ENCODE measurements around the gene POLR1G. TPM values are rescaled to one million over a fixed set of nuclear protein-coding genes. Genes with fewer than 3 reads are reported as not detected.
A peak's percentile ranks its signal among the peaks of the same experiment; 100 is the strongest.

Gene POLR1G, protein sequence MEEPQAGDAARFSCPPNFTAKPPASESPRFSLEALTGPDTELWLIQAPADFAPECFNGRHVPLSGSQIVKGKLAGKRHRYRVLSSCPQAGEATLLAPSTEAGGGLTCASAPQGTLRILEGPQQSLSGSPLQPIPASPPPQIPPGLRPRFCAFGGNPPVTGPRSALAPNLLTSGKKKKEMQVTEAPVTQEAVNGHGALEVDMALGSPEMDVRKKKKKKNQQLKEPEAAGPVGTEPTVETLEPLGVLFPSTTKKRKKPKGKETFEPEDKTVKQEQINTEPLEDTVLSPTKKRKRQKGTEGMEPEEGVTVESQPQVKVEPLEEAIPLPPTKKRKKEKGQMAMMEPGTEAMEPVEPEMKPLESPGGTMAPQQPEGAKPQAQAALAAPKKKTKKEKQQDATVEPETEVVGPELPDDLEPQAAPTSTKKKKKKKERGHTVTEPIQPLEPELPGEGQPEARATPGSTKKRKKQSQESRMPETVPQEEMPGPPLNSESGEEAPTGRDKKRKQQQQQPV
- total RNA-seq (2014; rRNA removed; shearing (Covaris generic)), result 6.8 and 9.0 TPM in 2 replicates

DNA sequence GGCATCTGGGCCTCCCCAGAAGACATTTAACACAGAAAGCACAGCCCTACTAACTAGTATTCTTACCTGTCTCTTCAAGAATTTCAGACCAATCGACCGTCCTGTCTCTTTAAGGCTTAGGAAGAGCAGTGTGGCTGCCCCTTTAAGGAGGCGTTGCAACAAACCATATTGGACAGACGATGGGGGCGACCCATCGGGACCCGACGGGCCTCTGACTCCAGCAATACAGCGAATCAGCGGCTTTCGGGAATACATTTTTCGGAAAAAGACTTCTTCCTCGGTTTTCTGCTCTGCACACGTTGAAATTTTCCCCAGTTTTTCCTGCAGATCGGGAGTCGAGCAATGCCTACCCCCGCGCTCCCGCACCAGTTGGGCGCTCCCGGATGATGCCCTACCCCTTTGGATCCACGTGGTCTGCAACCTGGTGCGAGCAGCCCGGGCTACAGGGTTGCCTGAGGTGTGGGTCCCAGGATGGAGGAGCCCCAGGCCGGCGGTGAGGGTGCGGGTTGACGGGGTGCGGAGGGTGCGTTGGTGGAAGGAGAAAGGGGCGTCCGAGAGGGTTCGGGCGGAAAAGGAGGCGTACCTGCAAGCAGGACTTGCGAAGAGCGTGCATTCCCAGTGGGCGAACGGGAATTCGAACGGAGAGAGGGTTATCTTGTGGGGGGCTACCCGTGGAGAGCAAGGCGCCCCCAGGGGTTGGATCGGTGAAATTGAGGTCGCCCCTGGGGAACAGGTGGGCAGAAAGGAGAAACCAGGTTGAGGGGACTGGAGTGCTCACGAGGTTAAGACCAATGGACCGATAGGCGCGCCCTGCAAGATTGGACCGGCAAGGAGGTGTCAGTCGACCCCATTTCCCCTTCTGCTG, at the start of gene POLR1G:
POLR1G (plus strand) TSS at position 419 of the 865 bp plus-strand sequence; CDS start at position 472, 53 bp downstream.
- peak; percentile 74 for DNase-seq (ENCODE audit: low spot score)

DNA sequence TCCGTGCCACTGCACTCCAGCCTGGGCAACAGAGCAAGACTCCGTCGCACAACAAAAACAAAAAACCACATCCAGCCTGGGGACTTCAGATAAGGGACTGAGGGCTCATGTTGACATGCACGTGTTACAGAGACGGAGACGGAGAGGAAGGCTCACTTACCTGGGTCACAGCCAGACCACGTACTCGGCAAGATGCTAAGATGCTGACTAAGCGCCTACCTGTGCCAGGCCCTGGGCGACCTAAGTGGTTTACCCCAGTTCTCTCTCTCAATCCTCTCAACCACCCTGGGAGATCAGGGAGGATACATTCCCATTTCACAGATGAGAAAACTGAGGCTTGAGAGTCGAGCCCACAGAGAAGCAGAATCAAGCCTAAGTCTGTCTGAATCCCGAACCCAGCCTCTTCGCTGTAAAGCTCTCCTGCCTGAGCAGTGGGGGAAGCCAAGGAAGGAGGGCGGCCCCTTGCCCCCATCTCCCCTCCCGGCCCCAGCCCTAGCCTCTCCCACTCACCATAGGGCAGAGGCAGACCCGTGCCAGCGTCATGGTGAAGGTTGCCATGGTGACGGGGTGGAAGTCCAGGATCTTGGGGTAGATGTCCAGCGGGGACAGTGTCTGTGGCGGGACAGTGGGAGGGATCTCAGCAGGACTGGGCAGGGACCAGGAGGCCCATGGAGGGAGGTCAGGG, 49.5 kb upstream of the POLR1G start:
- no peak for DNase-seq (ENCODE audit: low spot score)

DNA sequence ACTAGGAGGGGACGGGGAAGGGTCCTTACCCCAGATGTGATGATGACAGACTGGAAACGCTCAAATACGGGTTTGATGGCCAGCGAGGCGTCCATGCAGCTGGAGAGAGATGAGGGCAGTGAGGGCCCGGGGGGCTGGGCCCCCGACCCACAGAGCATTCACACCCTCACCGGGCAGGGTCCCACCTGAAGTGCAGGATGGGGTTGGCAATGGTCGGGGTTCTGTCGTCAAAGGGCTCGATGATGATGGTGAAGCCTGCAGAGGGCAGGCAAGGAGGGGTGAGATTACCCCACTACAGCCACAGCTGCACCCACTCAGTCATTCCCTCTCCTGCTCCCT, 49.0 kb upstream of the POLR1G start:
- no peak for DNase-seq (ENCODE audit: low spot score)

DNA sequence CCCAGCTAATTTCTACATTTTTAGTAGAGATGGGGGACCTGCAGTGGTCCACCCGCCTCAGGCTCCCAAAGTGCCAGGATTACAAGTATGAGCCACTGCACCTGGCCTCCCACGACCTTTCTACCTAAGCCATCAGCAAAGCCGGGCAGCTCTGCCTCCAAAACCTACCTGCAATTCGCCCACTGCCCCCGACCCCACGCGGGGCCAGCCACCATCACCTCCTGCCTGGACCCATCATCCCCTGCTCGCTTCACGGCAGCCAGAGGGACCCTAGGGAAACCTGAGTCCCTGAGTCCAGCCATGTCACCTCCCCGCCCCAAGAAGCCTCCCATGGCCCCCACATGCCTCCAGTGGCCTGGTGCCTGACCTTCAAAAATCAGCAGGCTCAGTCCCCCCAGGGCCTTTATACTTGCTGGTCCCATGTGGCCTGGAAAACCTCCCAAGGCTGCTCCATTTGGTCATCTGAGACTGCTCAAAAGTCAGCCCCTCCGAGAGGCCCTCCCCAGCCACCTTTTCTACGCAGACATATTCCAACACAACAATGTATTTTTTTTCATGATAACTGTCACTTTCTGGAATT, 48.1 kb upstream of the POLR1G start:
- no peak for DNase-seq (ENCODE audit: low spot score)

DNA sequence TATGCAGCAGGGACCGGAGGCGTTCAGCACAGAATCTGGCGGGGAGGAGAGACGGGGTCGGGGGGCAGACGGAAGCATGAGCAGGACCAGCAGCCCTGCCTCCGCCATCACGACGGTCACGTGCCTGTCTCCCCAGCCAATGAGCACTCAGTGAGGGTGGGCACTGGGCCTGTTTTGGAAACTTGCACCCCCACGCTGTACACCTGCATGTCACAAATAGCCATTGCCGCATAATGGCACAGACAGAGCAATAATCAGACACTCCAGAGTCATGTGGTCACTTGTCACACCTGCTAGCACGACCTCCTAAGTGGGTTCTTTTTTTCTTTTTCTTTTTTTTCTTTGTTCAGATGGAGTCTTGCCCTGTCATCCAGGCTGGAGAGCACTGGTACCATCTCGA, 44.8 kb upstream of the POLR1G start:
- no peak for DNase-seq (ENCODE audit: low spot score)

DNA sequence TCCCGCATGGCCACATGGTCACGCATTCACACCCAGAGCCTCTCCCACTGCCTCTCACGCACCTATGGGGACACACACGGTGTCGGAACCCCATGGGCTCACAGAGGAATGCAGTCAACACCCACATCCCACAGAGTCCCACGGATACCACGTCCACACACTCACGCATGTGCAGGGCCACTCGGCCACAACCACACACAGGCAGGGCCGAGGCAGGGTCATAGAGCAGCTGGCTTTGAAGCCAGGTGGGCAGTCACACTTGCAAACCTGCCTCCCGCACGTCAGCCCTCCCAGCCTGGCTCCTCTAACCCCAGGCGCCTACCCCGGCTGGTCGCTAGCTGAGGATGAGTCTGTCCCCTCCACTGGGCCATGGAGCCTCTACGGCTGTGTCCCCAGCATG, 44.2 kb upstream of the POLR1G start:
- DNase-seq (ENCODE audit: low spot score), result no peak

DNA sequence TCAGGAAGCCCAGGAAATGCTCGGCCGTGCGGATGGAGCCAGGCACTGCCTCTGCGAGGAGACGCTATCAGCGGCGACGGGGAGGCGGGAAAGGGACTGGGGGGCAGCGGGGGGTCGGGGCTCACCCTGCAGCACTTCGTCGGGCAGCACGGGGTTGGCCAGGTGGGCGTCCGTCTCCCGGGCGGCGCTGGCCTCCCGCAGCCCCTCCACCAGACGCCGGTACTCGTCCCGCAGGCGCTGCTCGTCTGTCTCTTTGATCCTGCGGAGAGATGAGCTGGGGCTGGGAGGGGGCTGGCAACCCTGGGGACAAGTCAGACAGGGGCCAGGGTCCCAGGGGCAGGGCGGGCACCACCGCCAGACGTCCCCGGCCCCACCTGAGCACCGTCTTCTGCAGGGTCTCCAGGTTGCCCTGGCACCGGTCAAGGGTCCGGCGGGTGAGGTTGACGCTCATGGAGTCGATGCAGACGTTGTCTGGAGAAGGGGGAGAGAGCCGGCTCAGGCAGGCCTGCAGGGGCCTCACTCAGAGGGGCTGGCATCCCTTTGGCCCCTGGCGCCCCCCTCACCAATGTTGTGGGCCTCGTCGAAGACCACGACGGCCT, 42.5 kb upstream of the POLR1G start:
- DNase-seq (ENCODE audit: low spot score), result no peak

DNA sequence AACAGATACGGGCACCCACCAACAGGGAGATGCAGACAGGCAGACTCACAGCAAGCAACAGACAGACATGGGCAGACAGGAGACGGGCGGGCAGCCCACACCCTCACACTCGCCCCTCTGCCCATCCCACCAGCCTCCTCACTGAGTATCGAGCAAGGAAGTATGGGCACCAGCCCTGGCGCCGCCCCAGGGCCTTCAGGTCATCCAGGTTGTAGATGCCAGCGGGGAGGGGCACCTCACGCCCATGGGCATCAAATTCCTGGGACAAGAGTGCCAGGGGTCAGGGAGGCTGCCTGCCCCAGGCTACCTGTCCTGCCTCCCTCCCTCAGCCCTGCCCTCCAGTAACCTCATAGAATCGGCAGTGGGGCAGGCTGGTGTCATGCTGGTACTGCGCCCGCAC, 41.7 kb upstream of the POLR1G start:
- no peak for DNase-seq (ENCODE audit: low spot score)

DNA sequence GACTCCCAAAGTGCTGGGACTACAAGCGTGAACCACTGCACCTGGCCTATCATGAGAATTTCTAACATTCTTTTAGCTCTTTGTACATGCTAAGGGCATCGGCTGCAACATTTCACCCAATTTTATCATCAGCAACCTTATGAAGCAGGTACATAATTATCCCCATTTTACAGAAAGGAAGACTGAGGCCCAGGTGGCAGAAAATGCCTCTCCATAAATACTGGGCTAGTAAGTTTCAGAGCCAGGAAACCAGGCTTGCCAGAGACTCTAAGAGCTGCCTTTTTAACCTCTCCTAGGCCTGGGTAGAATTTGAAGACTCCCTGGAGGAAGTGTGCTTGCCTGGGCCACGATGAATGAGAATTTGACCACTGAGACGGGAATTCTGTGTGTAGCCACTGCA, 38.3 kb upstream of the POLR1G start:
- no peak for DNase-seq (ENCODE audit: low spot score)

DNA sequence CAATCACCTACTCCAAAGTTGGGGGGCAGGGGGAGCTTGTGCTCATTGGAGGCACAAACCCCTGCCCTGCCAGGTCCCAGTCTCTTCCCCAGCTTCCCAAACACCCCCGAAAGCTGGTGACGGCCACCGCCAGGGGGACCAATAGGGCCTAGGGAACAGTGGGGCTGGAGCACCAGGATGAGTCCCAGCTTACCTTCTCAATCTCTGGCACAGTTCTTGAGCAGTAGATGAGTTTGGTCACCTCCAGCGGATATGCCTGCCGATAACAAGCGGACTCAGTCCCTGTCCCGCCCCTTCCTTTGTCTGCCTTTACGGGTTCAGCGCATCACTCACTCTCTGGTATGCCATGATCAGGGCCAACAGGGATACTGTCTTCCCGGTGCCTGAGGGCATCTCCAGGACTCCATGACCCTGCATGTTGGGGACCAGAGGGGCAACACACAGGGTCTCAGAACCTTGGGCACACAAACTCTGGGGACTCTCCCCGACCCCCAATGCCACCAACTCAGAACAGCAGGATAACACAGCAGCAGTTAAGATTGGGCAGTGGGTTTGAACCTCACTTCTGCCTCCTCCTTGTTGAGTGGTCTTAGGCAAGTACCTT, 37.6 kb upstream of the POLR1G start:
- DNase-seq (ENCODE audit: low spot score), result no peak

DNA sequence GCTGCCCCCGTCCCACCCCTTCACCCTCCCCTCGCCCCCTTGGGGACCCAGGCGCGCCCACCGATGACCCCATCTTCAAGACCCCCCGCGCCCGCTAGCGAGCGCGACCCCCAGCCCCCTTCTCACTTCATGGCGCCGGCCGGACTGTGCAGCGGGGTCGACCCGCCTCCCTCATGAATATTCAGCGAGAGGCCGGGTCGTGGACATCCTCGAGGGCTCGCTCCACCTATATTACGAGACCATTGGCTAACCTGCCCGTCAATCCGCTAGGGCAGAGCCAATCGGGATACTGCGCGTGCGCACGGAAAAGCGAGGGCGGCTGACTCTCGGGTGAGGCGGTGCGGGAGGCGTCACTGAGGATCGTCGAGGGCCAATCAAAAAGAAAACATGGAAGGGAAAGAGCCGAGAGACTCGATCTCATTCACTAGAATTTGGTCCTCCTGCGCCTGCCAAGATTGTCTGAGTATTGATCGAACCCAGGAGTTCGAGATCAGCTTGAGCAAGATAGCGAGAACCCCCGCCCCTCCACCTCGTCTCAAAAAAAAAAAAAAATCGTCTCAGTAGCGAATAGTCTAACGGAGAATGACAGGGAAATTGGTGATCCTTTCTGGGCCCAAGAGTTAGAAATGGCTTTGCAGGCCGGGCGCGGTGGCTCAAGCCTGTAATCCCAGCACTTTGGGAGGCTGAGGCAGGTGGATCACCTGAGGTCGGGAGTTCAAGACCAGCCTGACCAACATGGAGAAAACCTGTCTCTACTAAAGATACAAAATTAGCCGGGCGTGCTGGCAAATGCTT, 35.8 kb upstream of the POLR1G start, which contains the start of gene ERCC2:
ERCC2 (minus strand) TSS at position 164 of the 795 bp plus-strand sequence; CDS start at position 131, 33 bp downstream.
- DNase-seq (ENCODE audit: low spot score), result peak; percentile 94

DNA sequence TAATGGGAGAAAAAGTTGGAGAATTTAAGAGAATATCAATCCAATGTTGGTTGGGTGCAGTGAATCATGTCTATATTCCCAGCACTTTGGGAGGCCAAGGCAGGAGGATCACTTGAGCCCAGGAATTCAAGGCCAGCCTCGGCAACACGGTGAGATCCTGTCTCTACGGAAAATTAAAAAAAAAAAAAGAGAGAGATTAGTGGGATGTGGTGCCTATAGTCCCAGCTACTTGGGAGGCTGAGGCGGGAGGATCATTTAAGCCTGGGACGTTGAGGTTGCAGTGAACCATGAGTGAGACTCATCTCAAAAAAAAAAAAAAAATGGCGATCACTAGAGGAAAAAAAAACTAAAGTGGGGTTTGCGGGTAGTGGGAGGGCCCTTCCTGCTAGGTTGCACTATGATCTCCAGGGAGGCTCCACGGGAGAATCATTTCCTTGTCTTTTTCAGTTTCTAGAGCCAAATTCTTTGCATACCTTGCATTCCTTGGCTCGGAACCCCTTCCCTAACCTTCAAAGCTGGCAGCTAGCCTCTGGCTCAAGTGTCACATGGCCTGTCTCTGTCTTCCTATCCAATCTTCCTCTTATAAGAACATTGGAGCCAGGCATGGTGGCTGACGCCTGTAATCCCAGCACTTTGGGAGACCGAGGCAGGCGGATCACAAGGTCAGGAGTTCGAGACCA, 30.3 kb upstream of the POLR1G start:
- peak; percentile 70 for DNase-seq (ENCODE audit: low spot score)

DNA sequence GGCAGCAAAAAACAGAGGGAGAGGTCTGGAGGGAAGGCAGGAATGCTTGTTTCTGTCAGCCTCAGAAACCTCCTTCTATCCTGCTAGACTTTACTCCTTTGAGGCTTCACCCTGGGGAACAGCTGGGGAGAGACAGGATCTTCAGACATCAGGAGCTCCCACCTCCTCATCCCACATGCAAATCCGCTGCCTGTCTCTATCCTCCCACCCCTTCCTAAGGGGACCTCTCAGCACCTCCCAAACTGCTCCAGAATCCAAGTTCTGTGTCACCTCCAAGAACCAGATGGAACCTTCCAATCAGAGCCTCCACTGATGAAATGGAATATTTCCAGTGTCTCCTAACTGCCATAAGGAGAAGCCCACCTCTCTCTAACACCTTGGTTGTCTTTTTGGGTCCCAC, 26.3 kb upstream of the POLR1G start:
- DNase-seq (ENCODE audit: low spot score), result no peak

DNA sequence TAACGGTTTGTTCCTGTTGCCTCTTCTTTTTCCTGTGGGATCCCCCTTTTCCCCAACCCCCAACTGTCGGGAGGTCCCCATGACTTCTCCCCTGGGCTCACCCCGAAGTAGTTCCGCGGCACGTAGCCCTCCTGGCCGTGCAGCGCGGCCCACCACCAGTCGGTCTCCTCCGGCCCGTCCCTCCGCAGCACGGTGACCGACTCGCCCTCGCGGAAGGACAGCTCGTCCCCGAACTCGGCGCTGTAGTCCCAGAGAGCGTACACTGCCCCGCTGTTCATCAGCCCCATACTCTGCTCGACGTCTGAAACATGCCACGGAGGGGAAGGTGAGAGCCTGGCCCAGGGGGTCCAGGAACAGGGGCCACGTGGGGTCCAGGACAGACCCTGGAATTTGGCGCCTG, 24.0 kb upstream of the POLR1G start:
- no peak for DNase-seq (ENCODE audit: low spot score)

DNA sequence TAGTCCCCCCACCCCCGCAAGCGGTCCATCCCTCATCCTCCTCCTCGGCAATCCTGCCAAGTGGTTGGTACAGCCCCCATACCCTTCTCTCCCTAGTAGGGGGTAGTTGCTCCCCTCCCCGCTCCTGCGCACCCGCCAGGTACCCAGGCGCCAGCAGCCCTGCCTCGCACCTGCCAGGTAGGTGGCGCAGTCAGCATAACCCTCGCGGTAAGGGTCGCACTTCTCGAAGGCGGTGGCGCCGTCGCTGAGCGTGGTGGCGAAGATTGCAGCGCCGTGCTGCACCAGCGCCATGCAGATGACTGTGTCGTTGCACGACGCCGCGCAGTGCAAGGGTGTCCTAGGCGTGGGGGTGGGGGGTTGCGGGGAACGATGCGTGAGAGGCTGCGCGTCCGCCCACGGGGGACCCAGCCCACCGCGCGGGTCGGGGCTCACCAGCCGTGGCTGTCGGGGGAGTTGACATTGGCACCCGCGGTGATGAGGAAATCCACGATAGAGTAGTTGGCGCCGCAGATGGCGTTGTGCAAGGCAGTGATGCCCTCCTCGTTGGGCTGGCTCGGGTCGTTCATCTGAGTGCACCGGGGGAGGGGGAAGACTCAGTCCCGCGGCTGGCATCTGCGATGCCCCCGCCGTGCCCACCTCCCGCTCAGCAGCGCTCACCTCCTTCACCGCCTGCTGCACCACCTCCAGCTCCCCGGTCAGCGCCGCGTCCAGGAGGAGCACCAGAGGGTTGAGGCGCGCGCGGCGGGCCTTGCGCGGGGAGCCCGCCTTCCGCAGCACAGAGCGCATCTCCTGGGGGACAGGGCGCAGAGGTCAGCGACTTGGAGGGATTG, 20.8 kb upstream of the POLR1G start:
- DNase-seq (ENCODE audit: low spot score), result no peak

DNA sequence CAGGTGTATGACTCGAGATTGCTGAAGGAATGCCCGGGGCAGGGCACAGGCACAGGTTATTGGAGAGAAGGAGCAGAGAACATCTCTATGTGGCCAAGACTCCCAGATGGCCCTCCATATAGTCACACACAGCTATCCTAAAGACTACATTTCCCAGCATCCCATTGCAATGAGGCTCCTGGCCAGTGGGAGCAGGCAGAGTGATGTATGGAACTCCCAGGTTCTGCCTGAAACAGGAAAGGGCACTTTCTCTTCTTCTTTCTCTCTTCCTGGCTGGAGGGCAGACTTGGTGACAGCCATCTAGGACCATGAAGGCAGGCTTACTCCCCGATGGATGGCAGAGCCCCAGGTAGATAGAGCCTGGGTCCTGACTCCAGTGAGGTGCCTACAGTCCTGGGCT, 15.1 kb upstream of the POLR1G start:
- peak; percentile 24 for DNase-seq (ENCODE audit: low spot score)

DNA sequence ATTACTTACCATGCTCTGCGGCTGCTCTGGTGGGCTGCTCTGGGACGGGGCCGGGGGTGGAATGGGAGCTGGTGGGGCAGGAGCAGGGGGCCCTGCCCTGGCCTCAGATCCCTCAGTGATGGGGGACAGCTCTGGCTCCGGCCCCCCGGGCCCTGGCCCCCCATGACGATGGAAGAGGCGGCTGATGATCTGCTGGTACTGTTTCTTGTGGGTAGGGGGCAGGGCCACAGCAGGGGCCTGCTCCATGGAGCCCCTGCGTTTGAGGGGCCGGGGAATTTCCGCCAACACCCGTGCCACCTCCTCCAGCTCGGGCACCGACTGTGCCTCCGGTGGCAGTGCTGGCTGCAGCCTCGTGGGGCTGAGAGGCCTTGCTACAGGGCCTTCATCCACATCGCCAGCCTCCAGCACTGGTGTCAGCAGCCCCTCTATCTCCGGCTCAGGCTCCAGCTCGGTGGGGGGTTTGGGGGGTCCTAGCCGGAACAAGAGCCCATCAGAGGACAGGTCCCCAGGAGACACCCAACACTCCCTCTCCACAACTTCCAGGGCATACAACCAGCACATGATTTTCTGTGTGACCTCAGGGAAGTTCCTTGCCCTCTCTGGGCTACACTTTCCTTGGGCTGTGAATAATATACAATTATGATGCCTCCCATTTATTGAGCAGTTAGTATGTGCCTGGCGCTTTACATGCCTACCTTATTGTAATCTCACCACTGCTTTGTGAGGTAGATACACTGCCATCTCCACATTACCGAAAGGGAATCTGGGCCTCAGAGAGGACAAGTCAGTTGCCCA, 14.4 kb upstream of the POLR1G start:
- no peak for DNase-seq (ENCODE audit: low spot score)

Data from H4 (cell line).